LNCAP (cell line): ENCODE measurements around the gene MND1.

ENCODE experiments used
- CTCF ChIP-seq: fragments of 450-650 bp; IDR thresholded peaks from 2 replicates; pipeline ENCODE4 v1.5.1; 2017; ENCODE audit warnings: mild to moderate bottlenecking

Gene MND1

GRCh38 chr4:153450544-153450917 lies 106.0 kb downstream of the MND1 start:
- TF ChIP-seq CTCF, result no peak

- TF ChIP-seq CTCF, result no peak
Measured at GRCh38 chr4:153451911-153452657, 107.6 kb downstream of the MND1 start.

- TF ChIP-seq CTCF, result no peak
Measured at GRCh38 chr4:153452658-153453378, 108.3 kb downstream of the MND1 start.

- no peak for TF ChIP-seq CTCF
Measured at GRCh38 chr4:153453402-153453801, 108.9 kb downstream of the MND1 start.

GRCh38 chr4:153458969-153459368 lies 114.5 kb downstream of the MND1 start:
- no peak for TF ChIP-seq CTCF

GRCh38 chr4:153464068-153464467 lies 119.6 kb downstream of the MND1 start:
- TF ChIP-seq CTCF, result no peak
